IMR-90 (cell line): ENCODE data around the gene SH3GLB2. TPM values are rescaled to one million over a fixed set of nuclear protein-coding genes. Genes with fewer than 3 reads are reported as not detected.

Source experiments
- ATAC-seq: fragments of 200-7000 bp; cut with Tn5 transposase; 2 replicates; pipeline ENCODE4 v1.9.1; 2020; ENCODE audit warnings: low read depth, mild to moderate bottlenecking, moderate library complexity
- BruUV-seq: library from RNA; stranded (reverse); fragments of 400-500 nt; replicated peaks from 2 replicates; lab custom pipeline; 2021; lab: Mats Ljungman, UMichigan
- CTCF ChIA-PET: fragments of 300-600 bp; formaldehyde crosslinking; extraction: SDS; loops from one replicate; lab custom pipeline; 2021; ENCODE audit warnings: antibody characterized with exemption; lab: Yijun Ruan, JAX
- POLR2A ChIA-PET: fragments of 300-600 bp; sonication (Branson Sonifier 250); formaldehyde crosslinking; loops from one replicate; lab custom pipeline; 2022; ENCODE audit warnings: antibody characterized with exemption; ENCODE audit not compliant: unreplicated experiment; lab: Charles Lee
- DNase-seq: peaks from one replicate; pipeline ENCODE4 v3.0.0; 2013
- H2AFZ ChIP-seq: replicated peaks from 2 replicates; pipeline ENCODE3; 2013; ENCODE audit warnings: low read length, mild to moderate bottlenecking; ENCODE audit not compliant: poor library complexity
- H2AK5ac ChIP-seq: 2 replicates; pipeline ENCODE4 v1.6.1; 2013; ENCODE audit warnings: low read depth, low read length, inconsistent platforms
- H2AK9ac ChIP-seq: replicated peaks from 2 replicates; pipeline ENCODE3; 2013; ENCODE audit warnings: mild to moderate bottlenecking, low read depth, low read length, moderate library complexity; ENCODE audit not compliant: poor library complexity
- H2BK120ac ChIP-seq: 2 replicates; pipeline ENCODE4 v1.6.1; 2013; ENCODE audit warnings: low read depth, low read length, inconsistent platforms
- H2BK15ac ChIP-seq: 3 replicates; pipeline ENCODE4 v1.6.1; 2013; ENCODE audit warnings: low read depth, low read length, inconsistent platforms
- H2BK20ac ChIP-seq: 2 replicates; pipeline ENCODE4 v1.6.1; 2013; ENCODE audit warnings: low read depth, mild to moderate bottlenecking, inconsistent platforms, low read length, moderate library complexity
- H2BK5ac ChIP-seq: 2 replicates; pipeline ENCODE4 v1.6.1; 2013; ENCODE audit warnings: mild to moderate bottlenecking, low read depth, low read length, inconsistent platforms; ENCODE audit not compliant: poor library complexity, severe bottlenecking
- H3K14ac ChIP-seq: replicated peaks from 2 replicates; pipeline ENCODE4 v1.6.1; 2013; ENCODE audit warnings: low read depth, low read length, inconsistent platforms
- H3K18ac ChIP-seq: 2 replicates; pipeline ENCODE4 v1.6.1; 2013; ENCODE audit warnings: low read depth, low read length, control low read depth
- H3K23ac ChIP-seq: 2 replicates; pipeline ENCODE4 v1.6.1; 2013; ENCODE audit warnings: low read depth, low read length, inconsistent platforms
- H3K27ac ChIP-seq: 2 replicates; pipeline ENCODE4 v1.5.1; 2013; ENCODE audit warnings: mild to moderate bottlenecking, control low read depth, low read length; ENCODE audit not compliant: insufficient read depth
- H3K27me3 ChIP-seq: 2 replicates; pipeline ENCODE4 v1.6.1; 2013; ENCODE audit warnings: low read length; ENCODE audit not compliant: control insufficient read depth, insufficient read depth
- H3K36me3 ChIP-seq: 2 replicates; pipeline ENCODE4 v1.6.1; 2013; ENCODE audit warnings: low read length, mixed read lengths; ENCODE audit not compliant: control insufficient read depth, insufficient read depth
- H3K4ac ChIP-seq: 2 replicates; pipeline ENCODE4 v1.6.1; 2013; ENCODE audit warnings: low read depth, low read length, inconsistent platforms
- H3K4me1 ChIP-seq: 2 replicates; pipeline ENCODE4 v1.6.1; 2013; ENCODE audit warnings: low read length, mixed read lengths; ENCODE audit not compliant: control insufficient read depth, insufficient read depth
- H3K4me2 ChIP-seq: 2 replicates; pipeline ENCODE4 v1.6.1; 2013; ENCODE audit warnings: low read depth, mild to moderate bottlenecking, control low read depth, low read length, moderate library complexity
- H3K4me3 ChIP-seq: 2 replicates; pipeline ENCODE4 v1.5.1; 2013; ENCODE audit warnings: low read depth, mild to moderate bottlenecking, control low read depth, low read length, moderate library complexity; ENCODE audit not compliant: insufficient read depth
- H3K56ac ChIP-seq: 2 replicates; pipeline ENCODE4 v1.6.1; 2013; ENCODE audit warnings: low read length, inconsistent platforms; ENCODE audit not compliant: insufficient read depth; ENCODE audit errors: extremely low read depth
- H3K79me1 ChIP-seq, 2 experiments: 2 replicates each; pipeline ENCODE4 v1.6.1; 2013; ENCODE audit warnings: low read length in 2 of 2, inconsistent platforms in 1 of 2, low read depth in 1 of 2
- H3K9ac ChIP-seq: 2 replicates; pipeline ENCODE4 v1.6.1; 2013; ENCODE audit warnings: low read depth, low read length, control low read depth
- H3K9me1 ChIP-seq: 2 replicates; pipeline ENCODE4 v1.6.1; 2013; ENCODE audit warnings: low read length, inconsistent platforms; ENCODE audit not compliant: insufficient read depth
- H3K9me3 ChIP-seq: 2 replicates; pipeline ENCODE4 v1.6.1; 2013; ENCODE audit warnings: low read length; ENCODE audit not compliant: control insufficient read depth, insufficient read depth
- H4K20me1 ChIP-seq: 2 replicates; pipeline ENCODE4 v1.6.1; 2013; ENCODE audit warnings: low read length, inconsistent platforms; ENCODE audit not compliant: insufficient read depth
- H4K5ac ChIP-seq: 2 replicates; pipeline ENCODE4 v1.6.1; 2013; ENCODE audit warnings: mild to moderate bottlenecking, low read depth, low read length, control low read depth
- H4K8ac ChIP-seq, 2 experiments: 2 replicates each; pipeline ENCODE4 v1.6.1; 2013; ENCODE audit warnings: low read depth in 2 of 2, low read length in 2 of 2, control low read depth in 1 of 2, inconsistent platforms in 1 of 2
- H4K91ac ChIP-seq: 2 replicates; pipeline ENCODE4 v1.6.1; 2013; ENCODE audit warnings: low read depth, low read length, inconsistent platforms; ENCODE audit not compliant: insufficient read depth
- CEBPB ChIP-seq: IDR thresholded peaks from 2 replicates; pipeline ENCODE4 v1.6.1; 2012; ENCODE audit warnings: low read depth, low read length, improper control_type of control experiment
- CHD1 ChIP-seq: IDR thresholded peaks from 2 replicates; pipeline ENCODE4 v1.6.1; 2012; ENCODE audit warnings: low read depth, low read length, improper control_type of control experiment
- ELK1 ChIP-seq: fragments of 150-350 bp; IDR thresholded peaks from 2 replicates; pipeline ENCODE4 v1.6.1; 2016; ENCODE audit warnings: low read depth, mild to moderate bottlenecking, low read length, moderate library complexity, borderline replicate concordance
- MAFK ChIP-seq: IDR thresholded peaks from 2 replicates; pipeline ENCODE4 v1.6.1; 2012; ENCODE audit warnings: low read depth, low read length, improper control_type of control experiment
- MAZ ChIP-seq: IDR thresholded peaks from 2 replicates; pipeline ENCODE4 v1.6.1; 2012; ENCODE audit warnings: low read depth, mild to moderate bottlenecking, low read length, improper control_type of control experiment, moderate library complexity, borderline replicate concordance
- MXI1 ChIP-seq: IDR thresholded peaks from 2 replicates; pipeline ENCODE4 v1.6.1; 2012; ENCODE audit warnings: low read depth, mild to moderate bottlenecking, low read length, moderate library complexity, borderline replicate concordance
- NFE2L2 ChIP-seq: fragments of 150-350 bp; IDR thresholded peaks from 2 replicates; pipeline ENCODE4 v1.6.1; 2016; ENCODE audit warnings: low read depth, mild to moderate bottlenecking, low read length
- POLR2A ChIP-seq: IDR thresholded peaks from 2 replicates; pipeline ENCODE4 v1.6.1; 2012; ENCODE audit warnings: mild to moderate bottlenecking, low read depth, low read length
- RAD21 ChIP-seq: IDR thresholded peaks from 2 replicates; pipeline ENCODE4 v1.6.1; 2012; ENCODE audit warnings: low read length, improper control_type of control experiment
- RFX5 ChIP-seq: IDR thresholded peaks from 2 replicates; pipeline ENCODE4 v1.8.0; 2012; ENCODE audit warnings: low read depth, mild to moderate bottlenecking, low read length, moderate library complexity
- SMC3 ChIP-seq: fragments of 150-350 bp; IDR thresholded peaks from 2 replicates; pipeline ENCODE4 v1.6.1; 2016; ENCODE audit warnings: low read depth, mild to moderate bottlenecking, antibody characterized with exemption, low read length, moderate library complexity
- USF2 ChIP-seq: fragments of 150-350 bp; IDR thresholded peaks from 2 replicates; pipeline ENCODE4 v1.6.1; 2017; ENCODE audit warnings: mild to moderate bottlenecking, antibody characterized with exemption, low read length, low read depth
- WGBS, 2 experiments: methylation state at CpG; one replicate each; pipeline versions ENCODE4 v1.1.5 to v1.1.7; 2013; ENCODE audit warnings: missing lambda C conversion rate in 2 of 2; ENCODE audit not compliant: insufficient read length in 1 of 2; ENCODE audit errors: extremely low coverage in 2 of 2; 5-methylcytosine and 5-hydroxymethylcytosine counted together
- dilution Hi-C: fragments of 300-500 bp; cut with HindIII; formaldehyde crosslinking; loops from one replicate; pipeline ENCODE4 v1.14.3; 2018; ENCODE audit warnings: low sequenced_read_pairs; ENCODE audit not compliant: unreplicated experiment
- in situ Hi-C: fragments of 300-500 bp; cut with MboI; formaldehyde crosslinking; loops from 3 replicates; pipeline ENCODE4 v1.14.3; 2019; ENCODE audit warnings: low sequenced_read_pairs, inconsistent platforms, mixed read lengths
- intact Hi-C: fragments of 100-400 bp; cut with micrococcal nuclease; formaldehyde crosslinking; loops from 2 replicates; pipeline ENCODE4 v1.10.0; 2022
- polyA plus RNA-seq, 3 experiments: library from polyadenylated mRNA; depleted of rRNA; stranded (reverse); fragments of >200 nt; gene quantifications; 2 replicates each; pipeline ENCODE4 v1.2.3, GENCODE V29; 2012; ENCODE audit warnings: low replicate concordance in 1 of 3
- total RNA-seq: library from RNA; depleted of rRNA; stranded (reverse); fragments of >200 nt; gene quantifications from 2 replicates; pipeline ENCODE4 v1.2.3, GENCODE V29; 2012

SH3GLB2 gene
- total and polyA plus RNA-seq, 2 of the 4 experiments (the other 2 are of a cell fraction): 36.4 to 68.4 TPM

DNA sequence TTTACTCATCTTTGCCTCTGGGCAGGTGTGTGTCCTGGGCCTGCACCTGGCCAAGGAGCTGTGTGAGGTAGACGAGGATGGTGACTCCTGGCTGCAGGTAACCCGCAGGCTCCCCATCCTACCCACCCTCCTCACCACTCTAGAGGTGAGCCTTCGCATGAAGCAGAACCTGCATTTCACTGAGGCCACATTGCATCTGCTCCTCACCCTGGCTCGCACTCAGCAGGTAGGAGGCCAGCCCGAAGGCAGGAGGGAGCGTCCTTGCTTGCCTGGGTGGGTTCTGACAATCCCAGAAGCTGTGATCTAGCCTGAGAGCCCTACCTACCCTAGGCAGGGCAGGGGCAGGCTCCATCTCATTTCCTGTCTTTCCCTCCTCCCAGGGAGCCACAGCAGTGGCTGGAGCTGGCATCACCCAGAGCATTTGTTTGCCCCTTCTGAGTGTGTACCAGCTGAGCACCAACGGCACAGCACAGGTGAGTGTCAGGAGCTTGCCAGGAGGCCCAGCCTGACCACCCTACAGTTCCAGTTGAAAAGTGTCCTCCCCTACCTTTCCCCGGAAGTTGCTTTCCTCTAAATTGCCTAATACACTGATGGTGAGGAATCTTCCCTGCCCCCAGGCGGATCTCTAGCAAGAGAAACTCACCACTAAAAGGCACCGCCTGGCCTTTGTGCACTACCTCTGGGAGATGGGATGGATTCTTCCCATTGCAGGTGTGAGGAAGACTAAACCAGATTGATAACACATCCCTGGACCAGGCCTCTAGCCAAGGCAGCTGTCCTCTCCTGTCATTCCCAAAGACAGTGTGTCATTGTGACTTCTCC, 26.4 kb downstream of the SH3GLB2 start (continued):
- TF ChIP-seq MAFK: no peak

- no peaks in the 10 kb centered on the region for H3K4me1 ChIP-seq
- H3K27me3 ChIP-seq: no peaks in the 10 kb centered on the region
- no peak overlapping the region for H2AK5ac ChIP-seq
- H2BK5ac ChIP-seq: no peak overlapping the region
- 85% methylated on average over 8 of the region's 13 CpGs; no CpG with 5 or more reads in 1 of the 2 experiments for WGBS, 2 experiments
- ChIA-PET CTCF (no interaction called here), POLR2A (no interaction called here)
- H3K9me3 ChIP-seq: no peaks in the 10 kb centered on the region
- ATAC-seq (no peak), DNase-seq (no peak)
- no peak overlapping the region for H2BK120ac ChIP-seq
- no peak overlapping the region for H3K4me3 ChIP-seq
- H3K9ac ChIP-seq: no peak overlapping the region
- in situ Hi-C loops (no loop called here), dilution Hi-C loops (no loop called here), intact Hi-C loops (no loop called here)
- no peak overlapping the region for H4K8ac ChIP-seq
- no peak overlapping the region for H2AFZ ChIP-seq
- no peak overlapping the region for H3K4ac ChIP-seq
- H2BK15ac ChIP-seq: no peak overlapping the region
- H3K9me1 ChIP-seq: no peaks in the 10 kb centered on the region
- H3K36me3 ChIP-seq: peaks cover 64% of the 10 kb centered on the region
- no peak overlapping the region for H3K14ac ChIP-seq
- no peak overlapping the region for H3K23ac ChIP-seq
- H3K79me1 ChIP-seq: peaks cover 3 to 6% of the 10 kb centered on the region in 2 experiments; a peak in 3 of 4 replicates
- BruUV-seq: no TSS peak
- no peak overlapping the region for H4K91ac ChIP-seq
- no peak overlapping the region for H3K18ac ChIP-seq
- H3K4me2 ChIP-seq: no peak overlapping the region
- no peaks in the 10 kb centered on the region for H4K20me1 ChIP-seq
- H2BK20ac ChIP-seq: no peak overlapping the region
- no peak overlapping the region for H4K5ac ChIP-seq
- no peak overlapping the region for H3K27ac ChIP-seq
- H3K56ac ChIP-seq: no peak overlapping the region
- no peak overlapping the region for H2AK9ac ChIP-seq
- no peak for TF ChIP-seq RAD21
- no peak for TF ChIP-seq RFX5
- no peak for TF ChIP-seq USF2
- TF ChIP-seq MXI1: no peak
- TF ChIP-seq POLR2A: no peak
- no peak for TF ChIP-seq CEBPB
- no peak for TF ChIP-seq ELK1
- TF ChIP-seq MAZ: no peak
- no peak for TF ChIP-seq NFE2L2
- no peak for TF ChIP-seq SMC3
- no peak for TF ChIP-seq CHD1
Measured at GRCh38 chr9:128999581-129000206, 28.4 kb downstream of the SH3GLB2 start.
